ENCODE results near the gene ALKBH3.

DNA sequence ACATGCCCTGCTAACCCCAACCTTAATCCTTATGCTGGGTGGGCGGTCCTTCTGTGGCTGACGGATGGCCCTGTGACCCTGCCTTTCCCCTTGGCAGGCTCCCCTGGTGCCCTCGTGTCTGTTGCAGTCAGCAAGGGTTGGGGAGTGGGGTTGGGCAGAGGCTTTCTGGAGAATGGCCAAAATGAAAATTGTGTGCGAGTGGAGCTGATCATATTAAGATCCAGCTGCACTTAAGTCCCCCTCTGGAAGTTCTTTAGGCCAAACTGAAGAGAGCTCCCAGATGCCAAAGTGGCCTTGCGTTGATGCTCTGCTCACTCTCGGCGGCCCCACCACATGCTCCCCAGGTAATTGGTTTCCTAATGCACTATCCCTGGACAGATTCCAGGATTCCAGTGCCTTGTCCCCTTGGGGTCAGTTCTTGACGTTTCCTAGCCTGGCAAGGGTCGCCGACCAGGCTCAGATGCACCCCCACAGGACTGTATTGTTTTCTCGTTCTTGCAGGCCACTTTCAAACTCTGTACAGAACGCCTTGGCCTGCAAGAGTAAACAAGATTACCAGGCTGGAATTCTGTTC lies 45.4 kb downstream of the ALKBH3 start:
- no peak for TF ChIP-seq POLR2A (IDR thresholded peaks at IDR 0.05)
- TF ChIP-seq, protein P1, sequence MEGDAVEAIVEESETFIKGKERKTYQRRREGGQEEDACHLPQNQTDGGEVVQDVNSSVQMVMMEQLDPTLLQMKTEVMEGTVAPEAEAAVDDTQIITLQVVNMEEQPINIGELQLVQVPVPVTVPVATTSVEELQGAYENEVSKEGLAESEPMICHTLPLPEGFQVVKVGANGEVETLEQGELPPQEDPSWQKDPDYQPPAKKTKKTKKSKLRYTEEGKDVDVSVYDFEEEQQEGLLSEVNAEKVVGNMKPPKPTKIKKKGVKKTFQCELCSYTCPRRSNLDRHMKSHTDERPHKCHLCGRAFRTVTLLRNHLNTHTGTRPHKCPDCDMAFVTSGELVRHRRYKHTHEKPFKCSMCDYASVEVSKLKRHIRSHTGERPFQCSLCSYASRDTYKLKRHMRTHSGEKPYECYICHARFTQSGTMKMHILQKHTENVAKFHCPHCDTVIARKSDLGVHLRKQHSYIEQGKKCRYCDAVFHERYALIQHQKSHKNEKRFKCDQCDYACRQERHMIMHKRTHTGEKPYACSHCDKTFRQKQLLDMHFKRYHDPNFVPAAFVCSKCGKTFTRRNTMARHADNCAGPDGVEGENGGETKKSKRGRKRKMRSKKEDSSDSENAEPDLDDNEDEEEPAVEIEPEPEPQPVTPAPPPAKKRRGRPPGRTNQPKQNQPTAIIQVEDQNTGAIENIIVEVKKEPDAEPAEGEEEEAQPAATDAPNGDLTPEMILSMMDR (IDR thresholded peaks at IDR 0.05), result no peak
